Peyer's patch (tissue), 4 donors: Measurements from ENCODE around the gene RBM20.
"Not testable (repeated sequence)": the region's sequence is repeated elsewhere in the genome, so short reads cannot be mapped to it uniquely, and the experiment has no call there.

ENCODE experiments used
- POLR2A ChIP-seq, 2 donors: fragments of 450-650 bp; IDR thresholded peaks; one replicate each; pipeline ENCODE4 v1.5.1; 2017; ENCODE audit warnings: antibody characterized with exemption in 2 of 2, mild to moderate bottlenecking in 2 of 2, moderate library complexity in 2 of 2
- TF ChIP-seq, protein P1 (sequence below), 6 experiments: fragments of 450-650 bp in 4 of 6; fragments of 200-600 bp in 2 of 6; sonication (generic) in 1 of 6; IDR thresholded peaks; one replicate each; pipeline ENCODE4 v1.5.1; 2017 to 2019; ENCODE audit warnings: antibody characterized with exemption in 6 of 6, mild to moderate bottlenecking in 3 of 6, moderate library complexity in 1 of 6

GRCh38 chr10:110727785-110728184, 83.6 kb downstream of the RBM20 start:
- TF ChIP-seq POLR2A (IDR thresholded peaks at IDR 0.05), result not testable (repeated sequence)
- TF ChIP-seq, protein P1, sequence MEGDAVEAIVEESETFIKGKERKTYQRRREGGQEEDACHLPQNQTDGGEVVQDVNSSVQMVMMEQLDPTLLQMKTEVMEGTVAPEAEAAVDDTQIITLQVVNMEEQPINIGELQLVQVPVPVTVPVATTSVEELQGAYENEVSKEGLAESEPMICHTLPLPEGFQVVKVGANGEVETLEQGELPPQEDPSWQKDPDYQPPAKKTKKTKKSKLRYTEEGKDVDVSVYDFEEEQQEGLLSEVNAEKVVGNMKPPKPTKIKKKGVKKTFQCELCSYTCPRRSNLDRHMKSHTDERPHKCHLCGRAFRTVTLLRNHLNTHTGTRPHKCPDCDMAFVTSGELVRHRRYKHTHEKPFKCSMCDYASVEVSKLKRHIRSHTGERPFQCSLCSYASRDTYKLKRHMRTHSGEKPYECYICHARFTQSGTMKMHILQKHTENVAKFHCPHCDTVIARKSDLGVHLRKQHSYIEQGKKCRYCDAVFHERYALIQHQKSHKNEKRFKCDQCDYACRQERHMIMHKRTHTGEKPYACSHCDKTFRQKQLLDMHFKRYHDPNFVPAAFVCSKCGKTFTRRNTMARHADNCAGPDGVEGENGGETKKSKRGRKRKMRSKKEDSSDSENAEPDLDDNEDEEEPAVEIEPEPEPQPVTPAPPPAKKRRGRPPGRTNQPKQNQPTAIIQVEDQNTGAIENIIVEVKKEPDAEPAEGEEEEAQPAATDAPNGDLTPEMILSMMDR (IDR thresholded peaks at IDR 0.05), result not testable (repeated sequence)
